Mononuclear cell (primary cell): ENCODE data around the gene PRDM16. TPM values are rescaled to one million over a fixed set of nuclear protein-coding genes. Genes with fewer than 3 reads are reported as not detected.

Experiments
- H3K27me3 ChIP-seq: 2 replicates; pipeline ENCODE4 v1.6.0; 2011; ENCODE audit warnings: low read length, control low read depth; ENCODE audit not compliant: insufficient read depth
- H3K4me1 ChIP-seq: 2 replicates; pipeline ENCODE4 v1.5.1; 2011; ENCODE audit warnings: mild to moderate bottlenecking, low read length, control low read depth; ENCODE audit not compliant: insufficient read depth
- H3K4me3 ChIP-seq: 2 replicates; pipeline ENCODE4 v1.5.1; 2011; ENCODE audit warnings: mild to moderate bottlenecking, low read length, moderate library complexity
- H3K9me3 ChIP-seq: 2 replicates; pipeline ENCODE4 v1.5.1; 2011; ENCODE audit warnings: low read depth, mild to moderate bottlenecking, control low read depth, low read length
- total RNA-seq: library from RNA; depleted of rRNA; stranded (reverse); fragments of >200 nt; gene quantifications from one replicate; pipeline ENCODE4 v1.2.3, GENCODE V29; 2012

The PRDM16 gene
- total RNA-seq, 1 donor = not detected

- no peaks in the 10 kb centered on the region for H3K9me3 ChIP-seq
- no peaks in the 10 kb centered on the region for H3K4me1 ChIP-seq
- H3K4me3 ChIP-seq = no peak overlapping the region
- peaks cover 8% of the 10 kb centered on the region for H3K27me3 ChIP-seq
Observed at GRCh38 chr1:3396411-3396810, 327.4 kb downstream of the PRDM16 start.

- H3K27me3 ChIP-seq = peaks cover 8% of the 10 kb centered on the region
- no peaks in the 10 kb centered on the region for H3K9me3 ChIP-seq
- no peak overlapping the region for H3K4me3 ChIP-seq
- H3K4me1 ChIP-seq = no peaks in the 10 kb centered on the region
Observed at GRCh38 chr1:3397311-3397710, 328.3 kb downstream of the PRDM16 start.

GRCh38 chr1:3398396-3399140, 329.6 kb downstream of the PRDM16 start:
- Histone ChIP-seq H3K27me3 (no peaks in the 10 kb centered on the region), H3K4me1 (no peaks in the 10 kb centered on the region), H3K9me3 (no peaks in the 10 kb centered on the region), H3K4me3 (no peak overlapping the region)

GRCh38 chr1:3399732-3400131, 330.7 kb downstream of the PRDM16 start:
- Histone ChIP-seq H3K9me3 (no peaks in the 10 kb centered on the region), H3K27me3 (no peaks in the 10 kb centered on the region), H3K4me1 (no peaks in the 10 kb centered on the region), H3K4me3 (no peak overlapping the region)

- Histone ChIP-seq H3K27me3 (no peaks in the 10 kb centered on the region), H3K9me3 (no peaks in the 10 kb centered on the region), H3K4me3 (no peak overlapping the region), H3K4me1 (no peaks in the 10 kb centered on the region)
Observed at GRCh38 chr1:3401585-3402257, 332.7 kb downstream of the PRDM16 start.

GRCh38 chr1:3402258-3403010, 333.4 kb downstream of the PRDM16 start:
- H3K27me3 ChIP-seq = no peaks in the 10 kb centered on the region
- H3K9me3 ChIP-seq = no peaks in the 10 kb centered on the region
- no peak overlapping the region for H3K4me3 ChIP-seq
- H3K4me1 ChIP-seq = no peaks in the 10 kb centered on the region

GRCh38 chr1:3403011-3403345, 334.0 kb downstream of the PRDM16 start:
- Histone ChIP-seq H3K4me1 (no peaks in the 10 kb centered on the region), H3K4me3 (no peak overlapping the region), H3K27me3 (no peaks in the 10 kb centered on the region), H3K9me3 (no peaks in the 10 kb centered on the region)

- Histone ChIP-seq H3K9me3 (no peaks in the 10 kb centered on the region), H3K27me3 (no peaks in the 10 kb centered on the region), H3K4me3 (no peak overlapping the region), H3K4me1 (no peaks in the 10 kb centered on the region)
Observed at GRCh38 chr1:3403388-3404231, 334.6 kb downstream of the PRDM16 start.

GRCh38 chr1:3404301-3404700, 335.3 kb downstream of the PRDM16 start:
- no peak overlapping the region for H3K4me3 ChIP-seq
- no peaks in the 10 kb centered on the region for H3K9me3 ChIP-seq
- H3K4me1 ChIP-seq = no peaks in the 10 kb centered on the region
- no peaks in the 10 kb centered on the region for H3K27me3 ChIP-seq

GRCh38 chr1:3404801-3405200, 335.8 kb downstream of the PRDM16 start:
- H3K9me3 ChIP-seq = no peaks in the 10 kb centered on the region
- no peaks in the 10 kb centered on the region for H3K4me1 ChIP-seq
- no peak overlapping the region for H3K4me3 ChIP-seq
- no peaks in the 10 kb centered on the region for H3K27me3 ChIP-seq

GRCh38 chr1:3405491-3405890, 336.5 kb downstream of the PRDM16 start:
- Histone ChIP-seq H3K27me3 (no peaks in the 10 kb centered on the region), H3K4me1 (no peaks in the 10 kb centered on the region), H3K4me3 (no peak overlapping the region), H3K9me3 (no peaks in the 10 kb centered on the region)

GRCh38 chr1:3405974-3406867, 337.2 kb downstream of the PRDM16 start:
- Histone ChIP-seq H3K9me3 (no peaks in the 10 kb centered on the region), H3K4me3 (no peak overlapping the region), H3K27me3 (no peaks in the 10 kb centered on the region), H3K4me1 (no peaks in the 10 kb centered on the region)

GRCh38 chr1:3407021-3407420, 338.0 kb downstream of the PRDM16 start:
- Histone ChIP-seq H3K4me3 (no peak overlapping the region), H3K27me3 (no peaks in the 10 kb centered on the region), H3K4me1 (no peaks in the 10 kb centered on the region), H3K9me3 (no peaks in the 10 kb centered on the region)

- no peak overlapping the region for H3K4me3 ChIP-seq
- H3K9me3 ChIP-seq = no peaks in the 10 kb centered on the region
- H3K27me3 ChIP-seq = no peaks in the 10 kb centered on the region
- no peaks in the 10 kb centered on the region for H3K4me1 ChIP-seq
Observed at GRCh38 chr1:3408751-3409266, 339.8 kb downstream of the PRDM16 start.
